Measurements from ENCODE around the gene TMEM247.
"Not testable (repeated sequence)": the region's sequence is repeated elsewhere in the genome, so short reads cannot be mapped to it uniquely, and the experiment has no call there.

Gene TMEM247

GRCh38 chr2:46521215-46521683, 41.9 kb downstream of the TMEM247 start:
- Histone ChIP-seq H3K27me3 (replicated peaks; ENCODE audit: control insufficient read depth, insufficient read depth, low read length, poor library complexity, severe bottlenecking) (no peaks in the 10 kb centered on the region), H3K4me1 (ENCODE audit: control insufficient read depth, insufficient read depth, low read length, poor library complexity, severe bottlenecking) (no peaks in the 10 kb centered on the region), H3K27ac (ENCODE audit: insufficient read depth, low read length, poor library complexity, severe bottlenecking) (no peak overlapping the region), H3K4me3 (ENCODE audit: insufficient read depth, low read depth, low read length, poor library complexity, severe bottlenecking) (no peak overlapping the region), H3K36me3 (ENCODE audit: control insufficient read depth, insufficient read depth, low read length) (no peaks in the 10 kb centered on the region), H3K9me3 (ENCODE audit: control insufficient read depth, low read length) (peaks cover 9% of the 10 kb centered on the region)
- DNase-seq: no peak

DNA sequence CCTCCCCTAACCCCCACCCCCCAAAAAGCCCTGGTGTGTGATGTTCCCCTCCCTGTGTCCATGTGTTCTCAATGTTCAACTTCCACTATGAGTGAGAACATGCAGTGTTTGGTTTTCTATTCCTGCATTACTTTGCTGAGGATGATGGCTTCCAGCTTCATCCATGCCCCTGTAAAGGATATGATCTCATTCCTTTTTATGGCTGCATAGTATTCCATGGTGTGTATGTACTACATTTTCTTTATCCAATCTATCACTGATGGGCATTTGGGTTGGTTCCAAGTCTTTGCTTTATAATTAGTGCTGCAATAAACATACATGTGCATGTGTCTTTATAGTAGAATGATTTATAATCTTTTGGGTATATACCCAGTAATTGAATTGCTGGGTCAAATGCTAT, 43.0 kb downstream of the TMEM247 start:
- not testable (repeated sequence) for H3K27ac ChIP-seq (ENCODE audit: insufficient read depth, low read length, poor library complexity, severe bottlenecking); H3K9me3 ChIP-seq (ENCODE audit: control insufficient read depth, low read length); DNase-seq; H3K4me3 ChIP-seq (ENCODE audit: insufficient read depth, low read depth, low read length, poor library complexity, severe bottlenecking); H3K27me3 ChIP-seq (replicated peaks; ENCODE audit: control insufficient read depth, insufficient read depth, low read length, poor library complexity, severe bottlenecking); H3K4me1 ChIP-seq (ENCODE audit: control insufficient read depth, insufficient read depth, low read length, poor library complexity, severe bottlenecking); H3K36me3 ChIP-seq (ENCODE audit: control insufficient read depth, insufficient read depth, low read length)

GRCh38 chr2:46525522-46526155, 46.3 kb downstream of the TMEM247 start:
- H3K27ac ChIP-seq (ENCODE audit: insufficient read depth, low read length, poor library complexity, severe bottlenecking): no peak overlapping the region
- H3K9me3 ChIP-seq (ENCODE audit: control insufficient read depth, low read length): no peaks in the 10 kb centered on the region
- H3K36me3 ChIP-seq (ENCODE audit: control insufficient read depth, insufficient read depth, low read length): no peaks in the 10 kb centered on the region
- no peak for DNase-seq
- H3K4me1 ChIP-seq (ENCODE audit: control insufficient read depth, insufficient read depth, low read length, poor library complexity, severe bottlenecking): no peaks in the 10 kb centered on the region
- H3K27me3 ChIP-seq (replicated peaks; ENCODE audit: control insufficient read depth, insufficient read depth, low read length, poor library complexity, severe bottlenecking): no peaks in the 10 kb centered on the region
- no peak overlapping the region for H3K4me3 ChIP-seq (ENCODE audit: insufficient read depth, low read depth, low read length, poor library complexity, severe bottlenecking)

GRCh38 chr2:46528880-46529279, 49.5 kb downstream of the TMEM247 start:
- Histone ChIP-seq H3K36me3 (ENCODE audit: control insufficient read depth, insufficient read depth, low read length) (no peaks in the 10 kb centered on the region), H3K4me1 (ENCODE audit: control insufficient read depth, insufficient read depth, low read length, poor library complexity, severe bottlenecking) (no peaks in the 10 kb centered on the region), H3K27me3 (replicated peaks; ENCODE audit: control insufficient read depth, insufficient read depth, low read length, poor library complexity, severe bottlenecking) (no peaks in the 10 kb centered on the region), H3K4me3 (ENCODE audit: insufficient read depth, low read depth, low read length, poor library complexity, severe bottlenecking) (no peak overlapping the region), H3K27ac (ENCODE audit: insufficient read depth, low read length, poor library complexity, severe bottlenecking) (no peak overlapping the region), H3K9me3 (ENCODE audit: control insufficient read depth, low read length) (no peaks in the 10 kb centered on the region)
- no peak for DNase-seq

DNA sequence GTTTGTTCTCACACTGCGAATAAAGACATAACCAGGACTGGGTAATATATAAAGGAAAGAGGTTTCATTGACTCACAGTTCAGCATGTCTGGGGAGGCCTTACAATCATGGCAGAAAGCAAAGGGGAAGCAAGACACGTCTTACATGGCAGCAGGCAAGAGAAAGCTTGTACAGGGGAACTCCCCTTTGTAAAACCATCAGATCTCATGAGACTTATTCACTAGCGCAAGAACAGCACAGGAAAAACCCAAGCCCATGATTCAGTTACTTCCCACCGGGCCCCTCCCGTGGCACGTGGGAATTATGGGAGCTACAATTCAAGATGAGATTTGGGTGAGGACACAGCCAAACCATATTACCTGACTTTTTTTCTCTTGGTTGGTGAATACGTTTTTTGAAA, 51.3 kb downstream of the TMEM247 start:
- no peaks in the 10 kb centered on the region for H3K27me3 ChIP-seq (replicated peaks; ENCODE audit: control insufficient read depth, insufficient read depth, low read length, poor library complexity, severe bottlenecking)
- H3K4me1 ChIP-seq (ENCODE audit: control insufficient read depth, insufficient read depth, low read length, poor library complexity, severe bottlenecking): peaks cover 8% of the 10 kb centered on the region
- no peak overlapping the region for H3K27ac ChIP-seq (ENCODE audit: insufficient read depth, low read length, poor library complexity, severe bottlenecking)
- no peak for DNase-seq
- H3K36me3 ChIP-seq (ENCODE audit: control insufficient read depth, insufficient read depth, low read length): no peaks in the 10 kb centered on the region
- H3K9me3 ChIP-seq (ENCODE audit: control insufficient read depth, low read length): no peaks in the 10 kb centered on the region
- no peak overlapping the region for H3K4me3 ChIP-seq (ENCODE audit: insufficient read depth, low read depth, low read length, poor library complexity, severe bottlenecking)

DNA sequence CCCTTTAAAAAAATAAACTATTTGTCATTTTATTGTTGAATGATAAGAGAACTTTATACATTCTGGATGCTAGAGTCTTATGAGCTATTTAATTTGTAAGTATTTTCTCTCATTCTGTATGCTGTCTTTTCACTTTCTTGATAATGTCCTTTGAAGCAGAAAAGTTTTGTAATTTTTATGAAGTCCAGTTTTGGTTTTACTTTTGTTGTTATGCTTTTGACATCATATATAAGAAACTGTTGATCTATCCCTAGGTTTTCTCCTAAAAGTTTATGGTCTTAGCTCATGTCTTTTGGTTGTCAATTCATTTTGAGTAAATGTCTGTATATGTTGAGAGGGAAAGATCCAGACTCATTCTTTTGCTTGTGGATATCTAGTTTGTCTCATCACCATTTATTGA, 52.5 kb downstream of the TMEM247 start:
- no peak for DNase-seq
- Histone ChIP-seq H3K4me3 (ENCODE audit: insufficient read depth, low read depth, low read length, poor library complexity, severe bottlenecking) (no peak overlapping the region), H3K27ac (ENCODE audit: insufficient read depth, low read length, poor library complexity, severe bottlenecking) (no peak overlapping the region), H3K4me1 (ENCODE audit: control insufficient read depth, insufficient read depth, low read length, poor library complexity, severe bottlenecking) (peaks cover 8% of the 10 kb centered on the region), H3K9me3 (ENCODE audit: control insufficient read depth, low read length) (no peaks in the 10 kb centered on the region), H3K27me3 (replicated peaks; ENCODE audit: control insufficient read depth, insufficient read depth, low read length, poor library complexity, severe bottlenecking) (no peaks in the 10 kb centered on the region), H3K36me3 (ENCODE audit: control insufficient read depth, insufficient read depth, low read length) (no peaks in the 10 kb centered on the region)

All from effector memory CD4-positive, alpha-beta T cell (primary cell).